ENCODE data around the gene SMOC2. TPM values are rescaled to one million over a fixed set of nuclear protein-coding genes. Genes with fewer than 3 reads are reported as not detected.
A peak's percentile ranks its signal among the peaks of the same experiment; 100 is the strongest.
"Not testable (repeated sequence)": the region's sequence is repeated elsewhere in the genome, so short reads cannot be mapped to it uniquely, and the experiment has no call there.

Gene SMOC2
- total and polyA plus RNA-seq, 2 experiments from 2014 or later, result 1.9 to 3.2 TPM

DNA sequence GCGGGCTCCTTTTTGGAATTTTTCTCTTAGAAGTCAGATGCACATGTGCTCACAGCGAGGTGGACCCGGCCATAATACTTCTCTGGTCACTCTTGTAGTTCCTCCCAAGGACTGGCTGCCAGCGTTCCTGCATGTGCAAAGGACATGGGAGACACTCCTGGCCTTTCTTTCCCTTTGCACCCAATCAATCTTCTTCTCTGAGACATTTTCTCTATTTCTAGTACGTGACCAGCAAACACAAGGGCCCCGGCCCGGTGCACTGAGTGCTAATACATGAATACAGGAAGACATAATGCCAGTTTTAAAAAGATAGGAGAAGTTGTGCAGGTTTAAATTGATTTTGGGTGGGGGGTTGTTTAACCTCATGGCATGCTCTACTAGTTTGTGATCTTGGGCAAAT lies 233.6 kb downstream of the SMOC2 start:
- Histone ChIP-seq H3K36me3 (no peaks in the 10 kb centered on the region), H3K4me3 (no peak overlapping the region), H3K4me1 (ENCODE audit: low read depth) (no peaks in the 10 kb centered on the region), H3K27me3 (no peaks in the 10 kb centered on the region), H3K9me3 (ENCODE audit: low read depth) (no peaks in the 10 kb centered on the region), H3K27ac (no peak overlapping the region)
- TF ChIP-seq, protein P1, sequence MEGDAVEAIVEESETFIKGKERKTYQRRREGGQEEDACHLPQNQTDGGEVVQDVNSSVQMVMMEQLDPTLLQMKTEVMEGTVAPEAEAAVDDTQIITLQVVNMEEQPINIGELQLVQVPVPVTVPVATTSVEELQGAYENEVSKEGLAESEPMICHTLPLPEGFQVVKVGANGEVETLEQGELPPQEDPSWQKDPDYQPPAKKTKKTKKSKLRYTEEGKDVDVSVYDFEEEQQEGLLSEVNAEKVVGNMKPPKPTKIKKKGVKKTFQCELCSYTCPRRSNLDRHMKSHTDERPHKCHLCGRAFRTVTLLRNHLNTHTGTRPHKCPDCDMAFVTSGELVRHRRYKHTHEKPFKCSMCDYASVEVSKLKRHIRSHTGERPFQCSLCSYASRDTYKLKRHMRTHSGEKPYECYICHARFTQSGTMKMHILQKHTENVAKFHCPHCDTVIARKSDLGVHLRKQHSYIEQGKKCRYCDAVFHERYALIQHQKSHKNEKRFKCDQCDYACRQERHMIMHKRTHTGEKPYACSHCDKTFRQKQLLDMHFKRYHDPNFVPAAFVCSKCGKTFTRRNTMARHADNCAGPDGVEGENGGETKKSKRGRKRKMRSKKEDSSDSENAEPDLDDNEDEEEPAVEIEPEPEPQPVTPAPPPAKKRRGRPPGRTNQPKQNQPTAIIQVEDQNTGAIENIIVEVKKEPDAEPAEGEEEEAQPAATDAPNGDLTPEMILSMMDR (IDR thresholded peaks at IDR 0.05; ENCODE audit: low read depth, low read length), result no peak
- no peak for DNase-seq (ENCODE audit: low read depth in 1 of 2, low spot score in 1 of 2)

DNA sequence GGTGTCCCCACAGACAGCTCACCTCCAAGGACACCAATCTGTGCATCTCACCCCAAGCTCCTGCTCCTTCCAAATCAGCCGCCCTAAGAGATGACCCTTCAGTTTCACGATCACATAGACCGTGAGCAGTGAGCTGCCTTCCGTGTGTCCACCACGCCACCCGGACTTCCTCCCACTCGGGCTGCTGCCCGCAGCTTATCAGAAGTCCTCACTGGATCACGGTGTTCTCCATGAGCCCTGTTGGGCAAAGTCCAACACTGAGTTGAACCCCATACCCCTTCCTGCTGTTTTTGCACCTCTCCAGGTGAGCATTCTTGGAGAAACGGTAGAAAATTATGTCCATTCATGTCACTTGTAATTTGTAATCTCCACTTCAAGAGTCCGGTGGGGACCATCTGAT lies 234.4 kb downstream of the SMOC2 start:
- H3K4me1 ChIP-seq (ENCODE audit: low read depth), result no peaks in the 10 kb centered on the region
- no peak overlapping the region for H3K27ac ChIP-seq
- H3K4me3 ChIP-seq, result no peak overlapping the region
- TF ChIP-seq, protein P1 (IDR thresholded peaks at IDR 0.05; ENCODE audit: low read depth, low read length), result no peak
- DNase-seq (ENCODE audit: low read depth in 1 of 2, low spot score in 1 of 2), result no peak
- no peaks in the 10 kb centered on the region for H3K27me3 ChIP-seq
- H3K36me3 ChIP-seq, result no peaks in the 10 kb centered on the region
- no peaks in the 10 kb centered on the region for H3K9me3 ChIP-seq (ENCODE audit: low read depth)

DNA sequence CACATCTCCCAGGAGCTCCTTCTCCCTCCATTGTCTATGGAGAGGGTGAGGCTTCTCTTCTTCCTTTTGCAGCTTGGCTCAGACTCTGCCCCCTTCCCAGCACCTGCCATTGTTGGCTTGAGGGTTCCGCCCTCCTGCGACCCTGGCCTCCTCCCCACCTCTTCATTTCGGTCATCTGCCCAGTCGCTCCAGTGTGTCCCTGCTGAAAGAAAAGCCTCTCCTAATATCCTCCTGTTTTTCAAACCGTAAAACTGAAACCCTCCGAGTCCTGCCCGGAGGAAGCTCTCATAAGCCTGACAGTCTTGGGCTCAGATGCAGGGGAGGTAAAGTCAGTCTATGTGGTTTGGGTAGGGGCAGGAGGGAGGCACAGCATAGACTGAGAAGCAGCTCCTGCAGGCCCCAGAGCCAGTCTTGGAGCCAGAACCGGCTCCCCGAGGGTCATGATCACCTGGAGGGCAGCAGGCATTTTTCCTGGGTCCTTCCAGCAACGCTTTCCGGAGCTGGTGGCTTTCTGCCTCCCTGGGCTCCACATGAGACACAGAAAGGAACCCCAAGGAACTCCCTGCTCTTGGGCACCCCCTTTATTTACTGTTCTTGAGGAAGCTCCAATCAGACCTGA lies 235.1 kb downstream of the SMOC2 start:
- no peak overlapping the region for H3K27ac ChIP-seq
- H3K9me3 ChIP-seq (ENCODE audit: low read depth), result no peaks in the 10 kb centered on the region
- no peaks in the 10 kb centered on the region for H3K4me1 ChIP-seq (ENCODE audit: low read depth)
- H3K27me3 ChIP-seq, result no peaks in the 10 kb centered on the region
- no peak overlapping the region for H3K4me3 ChIP-seq
- TF ChIP-seq, protein P1 (IDR thresholded peaks at IDR 0.05; ENCODE audit: low read depth, low read length), result no peak
- DNase-seq (ENCODE audit: low read depth in 1 of 2, low spot score in 1 of 2), result no peak
- H3K36me3 ChIP-seq, result no peaks in the 10 kb centered on the region

- no peaks in the 10 kb centered on the region for H3K27me3 ChIP-seq
- H3K36me3 ChIP-seq, result no peaks in the 10 kb centered on the region
- no peak overlapping the region for H3K4me3 ChIP-seq
- no peaks in the 10 kb centered on the region for H3K9me3 ChIP-seq (ENCODE audit: low read depth)
- TF ChIP-seq, protein P1 (IDR thresholded peaks at IDR 0.05; ENCODE audit: low read depth, low read length), result no peak
- no peak for DNase-seq (ENCODE audit: low read depth in 1 of 2, low spot score in 1 of 2)
- H3K27ac ChIP-seq, result no peak overlapping the region
- H3K4me1 ChIP-seq (ENCODE audit: low read depth), result no peaks in the 10 kb centered on the region
Measured at GRCh38 chr6:168676552-168677322, 235.8 kb downstream of the SMOC2 start.

- not testable (repeated sequence) for DNase-seq (ENCODE audit: low read depth in 1 of 2, low spot score in 1 of 2); H3K27ac ChIP-seq; H3K36me3 ChIP-seq; H3K9me3 ChIP-seq (ENCODE audit: low read depth); H3K27me3 ChIP-seq; H3K4me3 ChIP-seq; H3K4me1 ChIP-seq (ENCODE audit: low read depth)
Measured at GRCh38 chr6:168677323-168677781, 236.4 kb downstream of the SMOC2 start.

GRCh38 chr6:168678077-168678476 lies 237.1 kb downstream of the SMOC2 start:
- no peaks in the 10 kb centered on the region for H3K27me3 ChIP-seq
- H3K4me1 ChIP-seq (ENCODE audit: low read depth), result no peaks in the 10 kb centered on the region
- no peaks in the 10 kb centered on the region for H3K9me3 ChIP-seq (ENCODE audit: low read depth)
- H3K4me3 ChIP-seq, result no peak overlapping the region
- H3K27ac ChIP-seq, result no peak overlapping the region
- no peaks in the 10 kb centered on the region for H3K36me3 ChIP-seq
- TF ChIP-seq, protein P1 (IDR thresholded peaks at IDR 0.05; ENCODE audit: low read depth, low read length), result no peak
- peak in 1 of 2 donors; percentile 12 for DNase-seq (ENCODE audit: low read depth in 1 of 2, low spot score in 1 of 2)

All from cardiac muscle cell (in vitro differentiated cells and primary cell).